Prostate gland (tissue), 2 donors: ENCODE measurements around the gene TMEM141. TPM values are rescaled to one million over a fixed set of nuclear protein-coding genes. Genes with fewer than 3 reads are reported as not detected.
"Not testable (repeated sequence)": the region's sequence is repeated elsewhere in the genome, so short reads cannot be mapped to it uniquely, and the experiment has no call there.

ENCODE experiments used
- DNase-seq: peaks from one replicate; pipeline ENCODE4 v3.0.0-alpha.2; 2019; ENCODE audit warnings: low spot score
- H3K27ac ChIP-seq, 2 donors: fragments of 200-600 bp; sonication (generic); 2 replicates each; pipeline ENCODE4 v1.5.1; 2017 to 2019
- H3K27me3 ChIP-seq: fragments of 200-600 bp; sonication (generic); replicated peaks from 2 replicates; pipeline ENCODE4 v1.5.1; 2019; ENCODE audit not compliant: insufficient read depth
- H3K36me3 ChIP-seq, 2 donors: fragments of 200-600 bp; sonication (generic); 1 replicate in 1 of 2; 2 replicates in 1 of 2; pipeline versions ENCODE4 v1.5.1 to v1.8.1; 2017 to 2019
- H3K4me1 ChIP-seq: fragments of 200-600 bp; sonication (generic); replicated peaks from 2 replicates; pipeline ENCODE4 v1.5.1; 2019
- H3K4me3 ChIP-seq, 2 donors: fragments of 200-600 bp; sonication (generic); 2 replicates each; pipeline ENCODE4 v1.5.1; 2017 to 2019
- H3K9me3 ChIP-seq: fragments of 200-600 bp; sonication (generic); 2 replicates; pipeline ENCODE4 v1.5.1; 2017
- POLR2A ChIP-seq: fragments of 450-650 bp; IDR thresholded peaks from one replicate; pipeline ENCODE4 v1.6.1; 2016; ENCODE audit warnings: antibody characterized with exemption, mild to moderate bottlenecking
- POLR2AphosphoS5 ChIP-seq: sonication (generic); formaldehyde crosslinking; IDR thresholded peaks from one replicate; pipeline ENCODE4 v1.6.1; 2017; ENCODE audit warnings: antibody characterized with exemption
- WGBS: methylation state at CpG from one replicate; pipeline ENCODE4 v1.1.5; 2018; 5-methylcytosine and 5-hydroxymethylcytosine counted together
- intact Hi-C: fragments of 100-400 bp; cut with DNase I; formaldehyde crosslinking; loops from one replicate; pipeline ENCODE4 v1.14.2; 2022
- total RNA-seq, 2 donors: library from RNA; depleted of rRNA; stranded (reverse); fragments of >200 nt; gene quantifications; one replicate each; pipeline ENCODE4 v1.1.0, GENCODE V29; 2016
- TF ChIP-seq, protein P1 (sequence below), 4 experiments: fragments of 200-600 bp in 2 of 4; fragments of 450-650 bp in 2 of 4; sonication (generic) in 2 of 4; IDR thresholded peaks; 1 replicate in 3 of 4; 2 replicates in 1 of 4; pipeline ENCODE4 v1.5.1; 2016 to 2019; ENCODE audit warnings: antibody characterized with exemption in 4 of 4, mild to moderate bottlenecking in 2 of 4, moderate library complexity in 2 of 4

The TMEM141 gene
- total RNA-seq, 2 donors from 2014 or later: 181 to 335 TPM

DNA sequence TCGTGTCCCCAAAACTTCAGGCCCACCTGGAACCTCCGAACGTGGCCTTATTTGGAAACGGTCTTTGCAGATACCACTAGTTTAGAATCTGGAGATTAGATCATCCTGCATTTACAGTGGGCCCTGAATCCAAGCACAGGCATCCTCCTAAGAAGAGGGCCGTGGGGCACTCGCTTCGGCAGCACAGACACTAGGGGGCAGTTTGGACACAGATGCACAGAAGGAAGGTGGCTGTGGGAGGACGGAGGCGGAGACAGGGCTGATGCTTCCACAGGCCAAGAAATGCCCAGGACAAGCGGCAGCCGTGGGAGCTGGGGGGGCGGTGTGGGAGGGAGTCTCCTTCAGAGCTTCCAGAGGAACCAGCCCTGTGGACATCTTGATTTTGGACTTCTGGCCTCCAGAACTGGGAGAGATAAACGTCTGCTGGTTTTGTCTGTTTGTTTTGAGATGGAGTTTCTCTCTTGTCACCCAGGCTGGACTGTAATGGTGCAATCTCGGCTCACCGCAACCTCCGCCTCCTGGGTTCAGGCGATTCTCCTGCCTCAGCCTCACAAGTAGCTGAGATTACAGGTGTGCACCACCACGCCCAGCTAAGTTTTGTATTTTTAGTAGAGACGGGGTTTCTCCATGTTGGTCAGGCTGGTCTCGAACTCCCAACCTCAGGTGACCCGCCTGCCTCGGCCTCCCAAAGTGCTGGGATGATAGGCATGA, 30.2 kb upstream of the TMEM141 start:
- H3K4me3 ChIP-seq, H3K27me3 ChIP-seq, H3K4me1 ChIP-seq, H3K27ac ChIP-seq, H3K36me3 ChIP-seq, H3K9me3 ChIP-seq, intact Hi-C loops: not testable (repeated sequence)
- peak; percentile 36 for DNase-seq
- 44% methylated on average over 22 of the region's 22 CpGs for WGBS
- TF ChIP-seq, protein P1, sequence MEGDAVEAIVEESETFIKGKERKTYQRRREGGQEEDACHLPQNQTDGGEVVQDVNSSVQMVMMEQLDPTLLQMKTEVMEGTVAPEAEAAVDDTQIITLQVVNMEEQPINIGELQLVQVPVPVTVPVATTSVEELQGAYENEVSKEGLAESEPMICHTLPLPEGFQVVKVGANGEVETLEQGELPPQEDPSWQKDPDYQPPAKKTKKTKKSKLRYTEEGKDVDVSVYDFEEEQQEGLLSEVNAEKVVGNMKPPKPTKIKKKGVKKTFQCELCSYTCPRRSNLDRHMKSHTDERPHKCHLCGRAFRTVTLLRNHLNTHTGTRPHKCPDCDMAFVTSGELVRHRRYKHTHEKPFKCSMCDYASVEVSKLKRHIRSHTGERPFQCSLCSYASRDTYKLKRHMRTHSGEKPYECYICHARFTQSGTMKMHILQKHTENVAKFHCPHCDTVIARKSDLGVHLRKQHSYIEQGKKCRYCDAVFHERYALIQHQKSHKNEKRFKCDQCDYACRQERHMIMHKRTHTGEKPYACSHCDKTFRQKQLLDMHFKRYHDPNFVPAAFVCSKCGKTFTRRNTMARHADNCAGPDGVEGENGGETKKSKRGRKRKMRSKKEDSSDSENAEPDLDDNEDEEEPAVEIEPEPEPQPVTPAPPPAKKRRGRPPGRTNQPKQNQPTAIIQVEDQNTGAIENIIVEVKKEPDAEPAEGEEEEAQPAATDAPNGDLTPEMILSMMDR (IDR thresholded peaks at IDR 0.05): peak in 3 of 4 experiments; percentile 18 to 51 (median 36)

DNA sequence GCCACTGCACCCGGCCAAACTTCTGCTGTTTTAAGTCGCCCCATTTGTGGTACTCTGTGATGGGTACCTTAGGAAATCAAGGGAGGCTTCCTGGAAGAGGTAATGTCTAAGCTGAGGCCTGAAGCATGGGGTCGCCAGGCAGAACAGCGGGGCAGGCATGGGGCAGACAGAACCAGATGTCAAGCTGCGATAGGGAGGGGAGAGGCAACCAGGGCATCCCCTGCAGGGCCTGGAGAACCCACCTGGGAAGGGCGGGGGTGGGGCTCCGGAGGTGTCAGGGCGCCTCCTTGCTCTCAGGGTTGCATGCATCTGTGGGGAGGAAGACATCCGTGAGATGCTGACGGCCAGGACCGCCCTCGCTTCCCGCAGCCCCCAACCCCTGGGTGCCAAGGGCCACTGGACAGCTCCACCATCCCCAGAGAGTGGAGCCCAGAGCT, 29.6 kb upstream of the TMEM141 start:
- Histone ChIP-seq H3K36me3 (no peaks in the 10 kb centered on the region), H3K9me3 (no peaks in the 10 kb centered on the region), H3K27me3 (no peaks in the 10 kb centered on the region), H3K4me3 (no peak overlapping the region), H3K4me1 (no peaks in the 10 kb centered on the region), H3K27ac (no peak overlapping the region)
- WGBS: 86% methylated on average over 12 of the region's 13 CpGs
- intact Hi-C loops: no loop called here
- no peak for DNase-seq
- TF ChIP-seq, protein P1 (IDR thresholded peaks at IDR 0.05): no peak
- TF ChIP-seq POLR2AphosphoS5: no peak
- no peak for TF ChIP-seq POLR2A

DNA sequence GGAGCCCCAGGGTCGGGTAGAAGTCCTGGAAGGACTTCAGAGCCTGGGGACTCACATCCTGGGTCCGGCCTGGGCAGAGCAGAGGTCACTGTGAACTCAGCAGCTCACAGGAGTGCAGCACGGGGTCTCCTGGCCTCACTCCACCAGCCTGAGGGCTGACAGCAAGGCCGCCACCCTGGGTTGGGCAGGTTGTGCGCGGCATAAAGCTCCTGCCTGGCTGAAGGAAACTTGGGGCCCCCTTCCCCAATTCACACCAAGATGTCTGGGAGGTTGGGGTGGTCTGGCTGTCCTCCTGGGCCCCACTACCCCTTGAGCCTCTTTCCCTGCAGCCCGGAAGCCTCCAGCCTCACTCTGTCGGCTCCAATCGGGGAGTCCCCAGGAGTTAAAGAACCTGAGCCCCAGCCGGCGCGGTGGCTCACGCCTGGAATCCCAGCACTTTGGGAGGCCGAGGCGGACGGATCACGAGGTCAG, 28.9 kb upstream of the TMEM141 start:
- WGBS: 82% methylated on average over 17 of the region's 17 CpGs
- intact Hi-C loops: no loop called here
- Histone ChIP-seq H3K4me1 (no peaks in the 10 kb centered on the region), H3K36me3 (no peaks in the 10 kb centered on the region), H3K9me3 (no peaks in the 10 kb centered on the region), H3K27me3 (no peaks in the 10 kb centered on the region), H3K27ac (no peak overlapping the region), H3K4me3 (no peak overlapping the region)
- TF ChIP-seq POLR2A: no peak
- TF ChIP-seq POLR2AphosphoS5: no peak
- TF ChIP-seq, protein P1 (IDR thresholded peaks at IDR 0.05): no peak
- DNase-seq: no peak

DNA sequence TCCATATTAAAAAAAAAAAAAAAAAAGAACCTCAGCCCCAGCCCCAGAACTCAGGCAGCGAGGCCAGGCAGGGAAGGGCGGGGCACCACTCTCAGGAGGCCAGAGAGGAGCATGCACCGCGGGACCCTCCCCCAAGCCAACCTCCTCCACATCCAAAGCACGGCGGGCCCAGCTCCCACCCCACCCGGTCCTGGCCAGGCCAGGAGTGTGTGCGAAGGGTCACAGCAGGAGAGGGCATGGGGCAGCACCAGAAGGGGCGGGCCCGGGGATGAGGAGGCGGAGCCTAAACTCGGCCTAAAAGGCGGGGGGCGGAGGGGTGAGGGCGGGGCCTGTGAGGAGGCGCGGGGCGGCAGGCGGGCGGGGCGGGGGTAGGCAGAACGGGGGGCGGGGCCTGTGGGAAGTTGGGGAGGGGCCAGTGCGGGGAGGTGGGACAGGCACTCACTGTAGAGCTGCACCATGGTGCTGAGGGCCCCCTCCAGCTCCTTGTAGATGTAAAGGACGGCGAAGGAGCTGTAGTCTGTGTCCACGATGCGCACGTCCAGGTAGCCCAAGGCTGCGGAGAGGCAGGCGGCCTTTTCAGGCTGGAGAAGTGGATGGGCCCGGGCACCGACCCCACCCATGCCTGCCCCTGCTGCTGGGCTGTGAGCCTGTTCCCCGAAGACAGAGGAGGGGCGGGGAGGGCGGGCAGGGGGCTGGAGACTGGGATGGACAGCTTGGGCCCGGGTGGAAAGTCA, 28.1 kb upstream of the TMEM141 start:
- no peaks in the 10 kb centered on the region for H3K9me3 ChIP-seq
- no peak overlapping the region for H3K27ac ChIP-seq
- H3K27me3 ChIP-seq: no peaks in the 10 kb centered on the region
- H3K36me3 ChIP-seq: no peaks in the 10 kb centered on the region
- 18% methylated on average over 34 of the region's 37 CpGs for WGBS
- TF ChIP-seq, protein P1 (IDR thresholded peaks at IDR 0.05): no peak
- TF ChIP-seq POLR2AphosphoS5: no peak
- no peak for TF ChIP-seq POLR2A
- H3K4me1 ChIP-seq: no peaks in the 10 kb centered on the region
- no peak overlapping the region for H3K4me3 ChIP-seq
- no peak for DNase-seq
- intact Hi-C loops: no loop called here

DNA sequence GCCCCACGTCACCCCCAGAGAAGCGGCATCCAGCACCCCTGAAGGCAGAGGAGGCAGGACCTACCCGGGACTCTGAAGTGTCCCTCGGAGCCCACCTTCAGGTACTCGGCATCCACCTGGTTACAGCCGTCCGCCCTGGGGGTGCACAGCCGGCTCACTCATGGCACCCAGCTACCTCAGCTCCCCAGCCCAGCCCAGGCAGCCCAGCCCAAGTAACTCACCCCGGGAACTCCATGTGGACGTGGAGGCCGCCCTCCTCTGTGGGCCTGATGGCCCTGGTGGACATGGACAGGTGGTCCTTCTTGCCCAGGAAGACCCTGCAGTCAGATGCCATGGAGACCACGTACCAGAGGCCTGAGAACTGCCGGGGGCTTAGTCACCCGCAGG, 27.5 kb upstream of the TMEM141 start:
- WGBS: 72% methylated on average over 14 of the region's 14 CpGs
- no peak for TF ChIP-seq POLR2AphosphoS5
- TF ChIP-seq, protein P1 (IDR thresholded peaks at IDR 0.05): no peak
- no peak for TF ChIP-seq POLR2A
- Histone ChIP-seq H3K9me3 (no peaks in the 10 kb centered on the region), H3K4me3 (no peak overlapping the region), H3K36me3 (no peaks in the 10 kb centered on the region), H3K4me1 (no peaks in the 10 kb centered on the region), H3K27ac (no peak overlapping the region), H3K27me3 (no peaks in the 10 kb centered on the region)
- intact Hi-C loops: no loop called here
- no peak for DNase-seq
